Suppressor macrophage (primary cell): ENCODE data around the gene UTS2.

ENCODE experiments used
- DNase-seq, 4 experiments: peaks; one replicate each; pipeline ENCODE4 v3.0.0-alpha.2; 2020 to 2022
- total RNA-seq, 17 experiments: gene quantifications; one replicate each; lab custom pipeline; 2026; ENCODE audit warnings: mixed read lengths in 6 of 17, inconsistent platforms in 3 of 17; lab: John Stamatoyannopoulos, UW

The UTS2 gene
- total RNA-seq = 0.10 to 21.2 (median 10.4) reads per million in 17 experiments

- DNase-seq = no peak
Observed at GRCh38 chr1:7852804-7853683, at the start of gene UTS2. TSS of gene UTS2 (minus strand) at chr1:7853065. CDS start at chr1:7853003, 62 bp downstream.

- peak; percentile 28 to 63 (median 39) for DNase-seq
Observed at GRCh38 chr1:7899741-7900140, 46.9 kb upstream of the UTS2 start.

GRCh38 chr1:7898962-7899361, 46.1 kb upstream of the UTS2 start:
- peak in 1 of 4 experiments; percentile 13 for DNase-seq

GRCh38 chr1:7896994-7897393, 44.1 kb upstream of the UTS2 start:
- no peak for DNase-seq

- no peak for DNase-seq
Observed at GRCh38 chr1:7893529-7894180, 40.8 kb upstream of the UTS2 start.

GRCh38 chr1:7891804-7892203, 38.9 kb upstream of the UTS2 start:
- no peak for DNase-seq

DNA sequence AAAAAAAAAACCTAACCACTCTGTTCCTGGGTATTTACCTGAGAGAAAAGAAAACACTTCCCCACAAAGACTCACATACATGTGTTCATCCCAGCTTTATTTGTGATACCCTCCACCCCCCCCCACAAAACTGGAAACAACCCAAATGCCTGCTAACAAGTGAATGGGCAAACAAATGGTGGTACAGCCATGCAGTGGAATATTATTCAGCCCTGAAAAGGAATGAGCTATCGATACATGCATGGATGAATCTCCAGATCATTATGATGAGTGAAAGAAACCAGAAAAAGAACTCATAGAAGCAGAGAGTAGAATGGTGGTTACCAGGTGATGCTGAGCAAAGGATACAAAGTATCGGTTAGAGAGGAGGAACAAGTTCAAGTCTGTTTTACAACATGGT, 38.0 kb upstream of the UTS2 start:
- no peak for DNase-seq

- DNase-seq = no peak
Observed at GRCh38 chr1:7888248-7889081, 35.6 kb upstream of the UTS2 start.

- DNase-seq = peak; percentile 18 to 70 (median 42)
Observed at GRCh38 chr1:7886405-7886745, 33.5 kb upstream of the UTS2 start.

- peak in 1 of 4 experiments; percentile 15 for DNase-seq
Observed at GRCh38 chr1:7885513-7886404, 32.9 kb upstream of the UTS2 start.

- no peak for DNase-seq
Observed at GRCh38 chr1:7884757-7885156, 31.9 kb upstream of the UTS2 start.

DNA sequence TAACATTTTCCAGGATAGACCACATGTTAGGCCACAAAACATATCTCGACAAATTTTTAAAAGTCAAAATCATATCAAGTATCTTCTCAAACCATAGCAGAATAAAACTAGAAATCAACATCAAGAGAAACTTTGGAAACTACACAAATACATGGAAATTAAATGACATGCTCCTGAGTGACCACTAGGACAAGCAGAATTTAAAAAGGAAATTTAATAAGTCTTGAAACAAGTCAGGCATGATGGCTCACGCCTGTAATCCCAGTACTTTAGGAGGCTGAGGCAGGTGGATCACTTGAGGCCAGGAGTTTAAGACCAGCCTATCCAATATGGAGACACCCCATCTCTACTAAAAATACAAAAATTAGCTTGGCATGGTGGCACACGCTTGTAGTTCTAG, 26.4 kb upstream of the UTS2 start:
- no peak for DNase-seq

- no peak for DNase-seq
Observed at GRCh38 chr1:7878027-7878426, 25.2 kb upstream of the UTS2 start.

DNA sequence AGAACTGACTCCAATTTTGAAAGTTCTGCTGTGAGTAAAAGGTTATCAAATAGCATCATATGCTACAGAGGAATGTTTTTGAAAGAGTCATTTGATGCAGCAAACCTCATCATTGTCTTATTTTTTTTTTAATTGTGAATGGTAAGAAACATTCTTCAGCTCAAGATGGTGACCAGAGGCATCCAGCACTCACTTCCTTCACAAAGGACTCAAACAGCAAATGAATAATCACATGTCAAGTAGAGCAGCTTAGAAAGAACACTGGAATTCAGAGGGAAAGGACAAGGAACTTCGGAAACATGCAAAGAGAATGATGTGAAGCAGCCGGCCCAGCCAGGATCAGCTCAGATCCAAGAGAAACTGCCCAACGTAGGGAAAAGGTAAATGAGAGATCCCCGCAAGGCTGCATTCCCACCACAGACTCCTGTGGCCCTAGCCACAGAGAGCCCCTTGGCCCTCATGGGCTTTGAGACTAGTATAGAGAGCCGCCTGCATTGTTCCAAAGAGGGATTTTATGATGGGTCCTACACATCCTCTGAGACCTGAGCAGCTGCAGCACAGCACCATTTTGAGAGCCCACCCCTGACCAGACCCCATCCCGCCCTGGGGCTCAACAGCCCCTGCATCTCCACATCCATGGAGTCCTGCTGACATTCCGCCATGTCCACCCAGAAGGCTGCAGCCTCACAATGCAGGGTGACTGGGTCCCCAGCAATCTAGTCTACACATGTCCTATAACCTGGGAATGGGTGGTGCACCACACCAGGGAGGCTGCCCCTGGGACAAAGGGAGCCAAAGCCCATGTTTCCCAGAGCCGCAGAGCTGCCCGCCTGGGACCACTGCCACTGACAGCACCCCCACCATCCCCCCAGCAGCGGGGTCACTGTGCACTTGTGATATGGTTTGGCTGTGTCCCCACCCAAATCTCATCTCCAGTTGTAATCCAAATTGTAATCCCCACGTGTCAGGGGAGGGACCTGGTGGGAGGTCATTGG, 21.2 kb upstream of the UTS2 start:
- DNase-seq = no peak

DNA sequence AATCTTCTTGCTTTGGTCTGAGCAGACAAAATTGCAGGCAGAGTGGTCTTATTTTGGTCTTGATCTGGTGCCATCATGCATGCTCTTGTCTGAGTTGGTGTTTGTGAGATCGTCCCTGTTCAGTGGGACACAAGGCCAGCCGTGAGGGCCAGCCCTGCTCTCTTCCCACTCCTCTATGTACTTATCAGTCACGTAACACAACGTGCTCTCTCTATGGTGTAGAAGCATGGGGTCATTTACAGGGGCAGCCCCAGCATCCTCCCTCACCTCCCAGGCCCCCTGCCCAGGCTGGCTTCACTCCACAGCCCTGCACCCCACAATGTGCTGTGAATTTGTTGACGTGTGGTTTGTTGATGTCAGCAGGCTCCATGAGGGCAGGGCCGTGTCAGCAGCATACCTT, 18.3 kb upstream of the UTS2 start:
- DNase-seq = no peak

DNA sequence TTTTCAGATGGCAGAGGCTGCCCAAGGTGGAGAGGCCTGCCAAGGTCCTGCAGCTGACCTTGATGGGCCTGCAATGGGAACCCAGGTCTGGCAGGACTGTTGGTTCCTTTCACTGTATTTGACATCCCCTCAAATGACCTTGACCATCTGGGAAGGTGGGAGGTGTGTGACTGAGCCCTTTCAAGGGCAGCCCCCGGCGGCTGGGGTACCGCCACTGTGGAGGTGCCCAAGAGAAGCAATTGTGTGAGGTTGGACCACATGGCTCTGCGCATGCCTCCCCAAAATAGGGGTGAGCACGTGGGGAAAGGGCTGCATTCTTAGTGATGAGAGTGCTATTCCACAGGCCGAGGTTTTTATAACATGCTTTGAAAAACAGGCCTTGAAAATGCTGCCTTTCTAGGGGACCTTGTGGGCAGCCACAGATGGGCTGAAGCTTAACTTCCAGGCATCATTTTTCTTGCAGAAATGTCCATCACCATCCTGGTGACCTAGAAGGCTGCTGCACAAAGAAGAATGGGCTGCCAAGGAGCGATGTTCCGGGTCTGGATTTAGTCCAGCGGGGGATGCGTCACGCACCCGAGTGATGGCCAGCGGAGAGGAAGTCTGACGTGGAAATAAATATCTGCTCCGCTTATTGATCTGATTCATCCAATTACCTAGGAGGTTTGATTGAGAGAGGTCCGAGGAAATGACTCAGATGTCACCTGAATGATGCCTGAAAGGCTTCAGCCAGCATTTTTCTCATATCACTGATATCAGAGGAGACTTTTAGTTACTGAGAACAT, 16.5 kb upstream of the UTS2 start:
- DNase-seq = no peak

DNA sequence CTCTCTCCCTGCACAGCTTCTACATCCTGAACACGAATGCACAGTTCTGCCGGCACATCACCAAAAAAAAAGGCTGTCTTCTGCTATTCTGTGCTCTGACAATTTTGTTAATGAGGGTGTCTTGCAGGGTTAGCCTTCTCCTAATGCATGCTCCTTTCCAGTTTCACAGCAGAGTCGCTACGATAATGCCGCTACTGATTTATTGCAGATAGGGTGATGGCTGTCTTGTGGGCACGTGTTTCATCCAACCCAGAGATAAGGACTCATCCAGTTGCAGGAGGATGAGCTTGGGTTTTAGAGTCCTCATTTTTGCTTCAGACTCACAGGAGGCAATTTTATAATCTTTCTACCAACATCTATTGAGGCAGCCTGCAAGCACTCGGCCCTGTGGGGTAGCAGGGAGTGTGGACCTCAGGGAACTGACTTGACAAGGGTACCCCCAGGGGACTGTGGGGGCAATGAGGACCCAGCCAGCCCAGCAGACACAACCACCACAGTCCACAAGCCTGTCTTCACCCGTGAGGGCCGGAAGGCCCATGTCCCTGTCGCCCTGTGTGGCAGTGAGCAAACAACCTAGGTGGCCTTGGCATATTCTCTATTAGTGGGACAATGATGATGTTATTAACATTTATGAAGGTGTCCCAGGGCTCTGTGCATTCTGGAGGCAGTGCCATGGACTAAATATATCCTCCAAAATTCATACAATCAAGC, 15.4 kb upstream of the UTS2 start:
- DNase-seq = no peak

GRCh38 chr1:7865978-7866377, 13.1 kb upstream of the UTS2 start:
- no peak for DNase-seq

DNA sequence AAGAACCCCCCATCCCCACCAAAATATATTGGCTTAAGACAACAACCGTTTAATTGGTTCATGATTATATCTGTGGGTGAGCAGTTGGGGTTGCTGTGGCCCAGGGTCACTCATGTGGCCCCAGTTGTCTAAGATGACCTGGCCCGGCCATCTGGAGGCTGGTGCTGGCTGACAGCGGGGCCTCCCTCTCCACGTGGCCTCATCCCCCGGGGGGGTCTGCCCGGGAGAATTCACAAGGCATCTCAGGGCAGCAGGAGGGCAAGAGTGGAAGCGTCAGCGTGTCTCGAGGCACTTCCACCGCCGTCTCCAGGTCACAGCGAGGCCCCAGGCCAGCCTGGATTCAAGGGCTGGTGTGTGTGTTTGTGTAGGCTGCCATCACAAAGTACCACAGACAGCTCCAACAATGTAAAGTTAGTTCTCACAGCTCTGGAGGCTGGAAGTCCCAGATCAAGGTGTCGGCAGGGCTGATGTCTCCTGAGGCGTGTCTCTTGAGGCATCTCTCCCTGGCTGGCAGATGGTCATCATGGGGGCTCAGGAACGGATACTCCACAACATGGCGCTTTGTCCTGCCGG, 11.0 kb upstream of the UTS2 start:
- no peak for DNase-seq
